Breast epithelium (tissue), 3 donors: ENCODE measurements around the gene HMHB1.

ENCODE experiments used
- CTCF ChIP-seq, 3 donors: fragments of 450-650 bp; IDR thresholded peaks; one replicate each; pipeline ENCODE4 v1.5.1; 2016 to 2017; ENCODE audit warnings: antibody characterized with exemption in 3 of 3, mild to moderate bottlenecking in 3 of 3, moderate library complexity in 3 of 3
- POLR2A ChIP-seq: fragments of 450-650 bp; IDR thresholded peaks from one replicate; pipeline ENCODE4 v1.6.1; 2016; ENCODE audit warnings: antibody characterized with exemption, mild to moderate bottlenecking, moderate library complexity

GRCh38 chr5:143775258-143775657, 36.7 kb upstream of the HMHB1 start:
- TF ChIP-seq CTCF (IDR thresholded peaks at IDR 0.05) (no peak), POLR2A (no peak)
